HEK293 (cell line): Measurements from ENCODE around the gene NOP9.

Source experiments
- KLF1 ChIP-seq: fragments of 450-650 bp; formaldehyde crosslinking; IDR thresholded peaks from 2 replicates; pipeline ENCODE4 v1.5.1; 2016; ENCODE audit warnings: missing biosample characterization, missing genetic modification characterization
- KLF10 ChIP-seq: fragments of 450-650 bp; IDR thresholded peaks from 2 replicates; pipeline ENCODE4 v1.5.1; 2018; ENCODE audit warnings: missing biosample characterization, mild to moderate bottlenecking, missing genetic modification characterization
- ZBTB21 ChIP-seq: fragments of 450-650 bp; formaldehyde crosslinking; IDR thresholded peaks from 2 replicates; pipeline ENCODE4 v1.5.1; 2017; ENCODE audit warnings: missing biosample characterization, missing genetic modification characterization
- ZNF747 ChIP-seq: fragments of 450-650 bp; formaldehyde crosslinking; IDR thresholded peaks from 2 replicates; pipeline ENCODE4 v1.5.1; 2016; ENCODE audit warnings: missing biosample characterization, missing genetic modification characterization
- TF ChIP-seq, protein P1 (sequence below): fragments of 450-650 bp; formaldehyde crosslinking; IDR thresholded peaks from 2 replicates; pipeline ENCODE4 v1.5.1; 2016; ENCODE audit warnings: missing biosample characterization, missing genetic modification characterization

DNA sequence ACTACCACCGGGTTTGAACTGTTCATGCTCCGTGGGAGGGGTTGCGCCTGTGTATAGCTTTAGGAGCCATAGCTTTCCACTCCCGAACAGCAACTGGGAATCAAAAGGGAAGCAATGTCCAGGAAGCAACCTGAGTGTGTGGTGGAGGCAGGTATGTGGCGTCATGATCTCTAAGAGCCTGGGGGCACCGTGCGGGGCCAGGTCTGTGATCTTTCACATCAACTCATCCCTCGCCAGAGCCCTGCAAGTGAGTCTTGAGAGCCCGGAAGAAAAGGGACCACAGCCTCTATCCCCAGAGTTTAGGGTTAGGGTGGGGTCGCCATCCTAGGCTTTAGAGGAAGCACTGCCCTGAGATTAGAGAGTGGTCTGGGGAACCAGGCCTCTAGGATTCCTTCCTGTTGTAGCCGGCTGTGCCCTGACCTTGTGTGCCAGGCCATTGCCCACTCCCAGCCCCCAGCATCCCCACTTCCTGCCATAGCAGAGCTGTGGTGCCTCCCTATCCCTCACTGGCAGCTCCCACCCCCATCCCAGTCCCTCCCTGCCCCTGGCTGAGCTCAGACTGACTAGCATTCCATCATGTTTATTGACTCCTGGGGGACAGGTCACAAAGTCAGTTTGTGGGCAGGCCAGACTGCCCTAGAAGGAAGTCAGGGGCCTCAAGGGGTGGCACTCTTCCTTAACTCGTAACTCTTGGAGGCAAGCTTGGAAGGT, 36.0 kb downstream of the NOP9 start:
- TF ChIP-seq, protein P1, sequence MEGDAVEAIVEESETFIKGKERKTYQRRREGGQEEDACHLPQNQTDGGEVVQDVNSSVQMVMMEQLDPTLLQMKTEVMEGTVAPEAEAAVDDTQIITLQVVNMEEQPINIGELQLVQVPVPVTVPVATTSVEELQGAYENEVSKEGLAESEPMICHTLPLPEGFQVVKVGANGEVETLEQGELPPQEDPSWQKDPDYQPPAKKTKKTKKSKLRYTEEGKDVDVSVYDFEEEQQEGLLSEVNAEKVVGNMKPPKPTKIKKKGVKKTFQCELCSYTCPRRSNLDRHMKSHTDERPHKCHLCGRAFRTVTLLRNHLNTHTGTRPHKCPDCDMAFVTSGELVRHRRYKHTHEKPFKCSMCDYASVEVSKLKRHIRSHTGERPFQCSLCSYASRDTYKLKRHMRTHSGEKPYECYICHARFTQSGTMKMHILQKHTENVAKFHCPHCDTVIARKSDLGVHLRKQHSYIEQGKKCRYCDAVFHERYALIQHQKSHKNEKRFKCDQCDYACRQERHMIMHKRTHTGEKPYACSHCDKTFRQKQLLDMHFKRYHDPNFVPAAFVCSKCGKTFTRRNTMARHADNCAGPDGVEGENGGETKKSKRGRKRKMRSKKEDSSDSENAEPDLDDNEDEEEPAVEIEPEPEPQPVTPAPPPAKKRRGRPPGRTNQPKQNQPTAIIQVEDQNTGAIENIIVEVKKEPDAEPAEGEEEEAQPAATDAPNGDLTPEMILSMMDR (tag by site-specific recombination) = no peak
- TF ChIP-seq ZBTB21 = no peak
- no peak for TF ChIP-seq KLF10 (tag by site-specific recombination)
- TF ChIP-seq ZNF747 (tag by site-specific recombination) = no peak
- TF ChIP-seq KLF1 (tag by site-specific recombination) = no peak
